Uterus (tissue), 2 donors: ENCODE results near the gene PLA2G15.

ENCODE experiments used
- POLR2A ChIP-seq, 2 donors: fragments of 450-650 bp; IDR thresholded peaks; one replicate each; pipeline ENCODE4 v1.6.1; 2016; ENCODE audit warnings: antibody characterized with exemption in 2 of 2, mild to moderate bottlenecking in 1 of 2, moderate library complexity in 1 of 2
- TF ChIP-seq, protein P1 (sequence below), 4 experiments: fragments of 200-600 bp in 2 of 4; fragments of 450-650 bp in 2 of 4; sonication (generic) in 2 of 4; IDR thresholded peaks; one replicate each; pipeline ENCODE4 v1.5.1; 2016 to 2019; ENCODE audit warnings: antibody characterized with exemption in 4 of 4, mild to moderate bottlenecking in 2 of 4, moderate library complexity in 1 of 4

DNA sequence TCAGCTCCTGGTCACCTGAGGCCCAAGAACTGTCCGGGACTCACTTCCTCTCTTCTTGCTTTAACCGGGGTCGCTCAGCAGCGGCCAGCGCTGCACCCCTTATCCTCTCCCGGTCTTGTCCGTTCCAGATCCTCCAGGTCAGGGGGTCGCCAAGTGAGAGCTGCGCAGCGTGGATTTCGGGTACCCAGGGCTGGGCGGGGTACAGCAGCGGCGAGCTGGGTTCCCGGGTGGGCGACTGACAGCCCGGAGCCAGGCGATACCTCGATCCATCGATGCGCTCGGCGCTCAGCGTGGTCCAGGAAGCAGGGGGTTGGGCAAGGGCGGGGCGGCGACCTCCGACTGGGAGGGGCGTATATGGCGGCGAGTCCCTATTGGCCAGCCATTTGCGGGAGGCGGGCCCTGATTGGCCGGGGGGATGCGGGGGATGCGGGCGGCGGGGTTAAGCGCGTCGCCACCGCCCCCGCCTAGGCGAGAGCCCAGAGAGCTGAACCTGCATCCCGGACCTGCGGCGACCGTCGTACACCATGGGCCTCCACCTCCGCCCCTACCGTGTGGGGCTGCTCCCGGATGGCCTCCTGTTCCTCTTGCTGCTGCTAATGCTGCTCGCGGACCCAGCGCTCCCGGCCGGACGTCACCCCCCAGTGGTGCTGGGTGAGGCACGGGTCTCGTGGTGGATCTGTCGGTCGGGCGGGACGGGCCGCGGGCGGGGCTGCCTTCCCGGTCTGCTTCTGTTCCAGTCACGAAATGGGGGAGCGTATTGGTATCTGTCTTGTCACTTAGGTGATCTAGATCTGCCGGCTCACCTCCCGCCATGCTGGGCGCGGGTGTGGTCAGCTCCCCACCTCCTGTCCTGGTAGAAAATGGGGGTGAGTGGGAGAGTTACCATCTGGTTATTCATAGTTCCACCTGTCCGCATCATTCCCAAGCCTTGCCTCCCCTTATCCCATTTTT, at the start of gene PLA2G15:
- TF ChIP-seq, protein P1, sequence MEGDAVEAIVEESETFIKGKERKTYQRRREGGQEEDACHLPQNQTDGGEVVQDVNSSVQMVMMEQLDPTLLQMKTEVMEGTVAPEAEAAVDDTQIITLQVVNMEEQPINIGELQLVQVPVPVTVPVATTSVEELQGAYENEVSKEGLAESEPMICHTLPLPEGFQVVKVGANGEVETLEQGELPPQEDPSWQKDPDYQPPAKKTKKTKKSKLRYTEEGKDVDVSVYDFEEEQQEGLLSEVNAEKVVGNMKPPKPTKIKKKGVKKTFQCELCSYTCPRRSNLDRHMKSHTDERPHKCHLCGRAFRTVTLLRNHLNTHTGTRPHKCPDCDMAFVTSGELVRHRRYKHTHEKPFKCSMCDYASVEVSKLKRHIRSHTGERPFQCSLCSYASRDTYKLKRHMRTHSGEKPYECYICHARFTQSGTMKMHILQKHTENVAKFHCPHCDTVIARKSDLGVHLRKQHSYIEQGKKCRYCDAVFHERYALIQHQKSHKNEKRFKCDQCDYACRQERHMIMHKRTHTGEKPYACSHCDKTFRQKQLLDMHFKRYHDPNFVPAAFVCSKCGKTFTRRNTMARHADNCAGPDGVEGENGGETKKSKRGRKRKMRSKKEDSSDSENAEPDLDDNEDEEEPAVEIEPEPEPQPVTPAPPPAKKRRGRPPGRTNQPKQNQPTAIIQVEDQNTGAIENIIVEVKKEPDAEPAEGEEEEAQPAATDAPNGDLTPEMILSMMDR (IDR thresholded peaks at IDR 0.05): peak in 2 of 4 experiments; percentile 3 to 17
- peak; percentile 21 to 71 for TF ChIP-seq POLR2A (IDR thresholded peaks at IDR 0.05)
